HepG2 (cell line): ENCODE results near the gene SNU13. TPM values are rescaled to one million over a fixed set of nuclear protein-coding genes. Genes with fewer than 3 reads are reported as not detected.

Experiments
- ELF1 ChIP-seq: sonication (generic); formaldehyde crosslinking; IDR thresholded peaks from 2 replicates; pipeline ENCODE4 v1.4.0; 2020; ENCODE audit warnings: missing genetic modification reagents
- ELF3 ChIP-seq: IDR thresholded peaks from 2 replicates; pipeline ENCODE4 v1.6.1; 2016; ENCODE audit warnings: missing genetic modification reagents, missing compliant biosample characterization
- FOXP1 ChIP-seq, 2 experiments: fragments of 450-650 bp in 1 of 2; IDR thresholded peaks; 2 replicates each; pipeline ENCODE4 v1.6.1; 2017 to 2018; ENCODE audit warnings: antibody characterized with exemption in 1 of 2
- NFRKB ChIP-seq: fragments of 450-650 bp; IDR thresholded peaks from 2 replicates; pipeline ENCODE4 v1.6.1; 2017
- PHF21A ChIP-seq: sonication (generic); formaldehyde crosslinking; IDR thresholded peaks from 2 replicates; pipeline ENCODE4 v1.5.0; 2020; ENCODE audit warnings: mild to moderate bottlenecking, missing genetic modification reagents
- PITX1 ChIP-seq: sonication (generic); formaldehyde crosslinking; IDR thresholded peaks from 2 replicates; pipeline ENCODE4 v1.5.1; 2020; ENCODE audit warnings: mild to moderate bottlenecking, missing genetic modification reagents
- SP1 ChIP-seq, 2 experiments: fragments of 450-650 bp in 1 of 2; sonication (generic) in 1 of 2; formaldehyde crosslinking in 1 of 2; IDR thresholded peaks; 2 replicates each; pipeline versions ENCODE4 v1.4.0 to v1.6.1; 2016 to 2020; ENCODE audit warnings: missing genetic modification reagents in 1 of 2
- ZNF501 ChIP-seq: sonication (generic); formaldehyde crosslinking; IDR thresholded peaks from 2 replicates; pipeline ENCODE4 v1.5.1; 2020; ENCODE audit warnings: mild to moderate bottlenecking, moderate library complexity, missing genetic modification reagents
- ZNF557 ChIP-seq: sonication (generic); formaldehyde crosslinking; IDR thresholded peaks from 2 replicates; pipeline ENCODE4 v1.4.0; 2020; ENCODE audit warnings: missing genetic modification reagents
- ZNF614 ChIP-seq: IDR thresholded peaks from 2 replicates; pipeline ENCODE4 v1.6.1; 2018; ENCODE audit warnings: missing biosample characterization, missing genetic modification reagents, inconsistent platforms, borderline replicate concordance
- ZNF652 ChIP-seq: IDR thresholded peaks from 2 replicates; pipeline ENCODE4 v1.6.1; 2016; ENCODE audit warnings: low read depth, borderline replicate concordance
- ZNF788 ChIP-seq: sonication (generic); formaldehyde crosslinking; IDR thresholded peaks from 2 replicates; pipeline ENCODE4 v1.5.0; 2020; ENCODE audit warnings: mild to moderate bottlenecking, missing genetic modification reagents, borderline replicate concordance
- ZSCAN29 ChIP-seq: sonication (generic); formaldehyde crosslinking; conservative IDR thresholded peaks from 2 replicates; pipeline ENCODE4 v1.4.0; 2020; ENCODE audit warnings: mild to moderate bottlenecking, missing genetic modification reagents
- polyA plus RNA-seq, 8 experiments: library from polyadenylated mRNA; depleted of rRNA in 3 of 8; stranded (reverse) in 7 of 8; unstranded in 1 of 8; fragments of >200 nt; fragmentation: Illumina TruSeq in 4 of 8; extraction: Trizol in 4 of 8; gene quantifications; 2 replicates each; pipeline versions ENCODE4 v1.2.1 to v1.2.3, GENCODE V29; 2011 to 2016; ENCODE audit warnings: low read depth in 4 of 8, missing spikeins in 1 of 8, mixed read lengths in 1 of 8; ENCODE audit not compliant: insufficient read depth in 1 of 8
- total RNA-seq, 5 experiments: library from RNA; depleted of rRNA; stranded (reverse); fragments of >200 nt; fragmentation: Illumina TruSeq; extraction: Trizol; gene quantifications; 2 replicates each; pipeline ENCODE4 v1.2.3, GENCODE V29; 2016; ENCODE audit warnings: low read depth in 1 of 5
- TF ChIP-seq, protein P1 (sequence below): IDR thresholded peaks from 2 replicates; pipeline ENCODE4 v1.6.1; 2016; ENCODE audit warnings: low read depth
- TF ChIP-seq, protein P2 (sequence below): sonication (generic); formaldehyde crosslinking; IDR thresholded peaks from 2 replicates; pipeline ENCODE4 v1.9.0; 2021; ENCODE audit warnings: mild to moderate bottlenecking, missing genetic modification reagents
- TF ChIP-seq, protein P3 (sequence below): sonication (generic); formaldehyde crosslinking; conservative IDR thresholded peaks from 2 replicates; pipeline ENCODE4 v1.4.0; 2020; ENCODE audit warnings: mild to moderate bottlenecking, missing genetic modification reagents, moderate library complexity
- TF ChIP-seq, protein P4 (sequence below): sonication (generic); formaldehyde crosslinking; IDR thresholded peaks from 2 replicates; pipeline ENCODE4 v1.8.0; 2023; ENCODE audit warnings: mild to moderate bottlenecking, missing genetic modification reagents

The SNU13 gene
- total and polyA plus RNA-seq, 2 of the 13 experiments (the other 11 are each of a cell fraction or from before 2014, with no cell fraction given): 203 to 287 TPM

DNA sequence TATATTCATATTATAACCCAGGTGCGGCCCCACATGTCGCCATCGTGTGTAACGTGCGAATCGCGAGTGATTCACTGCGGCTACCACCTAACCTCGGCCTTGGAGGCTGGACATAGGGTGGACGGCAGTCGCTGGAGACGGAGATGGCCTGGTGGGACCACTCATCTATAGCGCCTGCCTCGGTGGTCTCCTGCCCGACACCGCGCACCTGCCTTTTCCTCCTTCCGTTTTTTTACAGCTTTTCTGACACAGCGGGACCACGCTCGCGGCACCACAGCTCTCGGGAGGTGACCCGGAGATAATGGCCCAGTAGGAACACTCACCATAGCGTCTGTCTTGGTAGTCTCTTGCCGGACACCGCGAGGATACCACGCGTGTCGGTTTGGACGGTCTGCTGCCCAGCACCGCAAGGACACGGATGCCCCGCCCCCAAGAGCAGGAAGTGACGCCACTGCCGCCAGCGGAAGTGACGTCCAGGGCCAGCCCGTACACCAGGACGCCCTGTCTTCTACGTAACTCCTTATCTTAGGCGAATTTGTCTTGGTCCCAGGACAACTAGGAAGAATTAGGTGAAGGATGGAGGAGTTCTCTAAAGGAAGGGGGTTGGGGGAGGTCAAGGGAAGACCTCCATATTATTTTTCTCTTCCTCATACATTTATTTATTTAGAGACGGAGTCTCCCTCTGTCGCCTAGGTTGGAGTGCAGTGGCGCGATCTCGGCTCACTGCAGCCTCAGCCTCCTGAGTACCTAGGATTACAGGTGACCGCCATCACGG lies 6.4 kb downstream of the SNU13 start (continued):
- TF ChIP-seq, protein P1, sequence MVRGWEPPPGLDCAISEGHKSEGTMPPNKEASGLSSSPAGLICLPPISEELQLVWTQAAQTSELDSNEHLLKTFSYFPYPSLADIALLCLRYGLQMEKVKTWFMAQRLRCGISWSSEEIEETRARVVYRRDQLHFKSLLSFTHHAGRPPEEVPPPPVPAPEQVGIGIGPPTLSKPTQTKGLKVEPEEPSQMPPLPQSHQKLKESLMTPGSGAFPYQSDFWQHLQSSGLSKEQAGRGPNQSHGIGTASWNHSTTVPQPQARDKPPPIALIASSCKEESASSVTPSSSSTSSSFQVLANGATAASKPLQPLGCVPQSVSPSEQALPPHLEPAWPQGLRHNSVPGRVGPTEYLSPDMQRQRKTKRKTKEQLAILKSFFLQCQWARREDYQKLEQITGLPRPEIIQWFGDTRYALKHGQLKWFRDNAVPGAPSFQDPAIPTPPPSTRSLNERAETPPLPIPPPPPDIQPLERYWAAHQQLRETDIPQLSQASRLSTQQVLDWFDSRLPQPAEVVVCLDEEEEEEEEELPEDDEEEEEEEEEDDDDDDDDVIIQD: peak; percentile 36; the same call in 1 of the 2 replicates
- TF ChIP-seq ZNF557 (CRISPR knock-in tag) (no peak), ZNF788 (peak; percentile 28; the same call in 1 of the 2 replicates), ZSCAN29 (CRISPR knock-in tag) (peak; percentile 52; the same call in 1 of the 2 replicates), ELF3 (CRISPR knock-in tag) (no peak), ZNF501 (CRISPR knock-in tag) (peak; percentile 86), ZNF614 (peak; percentile 65; the same call in 1 of the 2 replicates), PITX1 (CRISPR knock-in tag) (peak; percentile 57; the same call in 1 of the 2 replicates), NFRKB (no peak), ELF1 (CRISPR knock-in tag) (peak; percentile 53), ZNF652 (0 out of 2 replicates have a peak, but pooled peaks have one; percentile 10), SP1 (IDR thresholded peaks at IDR 0.05) (no peak), SP1 (CRISPR knock-in tag; IDR thresholded peaks at IDR 0.05) (peak; percentile 71), FOXP1 (IDR thresholded peaks at IDR 0.05) (no peak), FOXP1 (CRISPR knock-in tag; IDR thresholded peaks at IDR 0.05) (no peak), PHF21A (no peak)
- TF ChIP-seq, protein P2, sequence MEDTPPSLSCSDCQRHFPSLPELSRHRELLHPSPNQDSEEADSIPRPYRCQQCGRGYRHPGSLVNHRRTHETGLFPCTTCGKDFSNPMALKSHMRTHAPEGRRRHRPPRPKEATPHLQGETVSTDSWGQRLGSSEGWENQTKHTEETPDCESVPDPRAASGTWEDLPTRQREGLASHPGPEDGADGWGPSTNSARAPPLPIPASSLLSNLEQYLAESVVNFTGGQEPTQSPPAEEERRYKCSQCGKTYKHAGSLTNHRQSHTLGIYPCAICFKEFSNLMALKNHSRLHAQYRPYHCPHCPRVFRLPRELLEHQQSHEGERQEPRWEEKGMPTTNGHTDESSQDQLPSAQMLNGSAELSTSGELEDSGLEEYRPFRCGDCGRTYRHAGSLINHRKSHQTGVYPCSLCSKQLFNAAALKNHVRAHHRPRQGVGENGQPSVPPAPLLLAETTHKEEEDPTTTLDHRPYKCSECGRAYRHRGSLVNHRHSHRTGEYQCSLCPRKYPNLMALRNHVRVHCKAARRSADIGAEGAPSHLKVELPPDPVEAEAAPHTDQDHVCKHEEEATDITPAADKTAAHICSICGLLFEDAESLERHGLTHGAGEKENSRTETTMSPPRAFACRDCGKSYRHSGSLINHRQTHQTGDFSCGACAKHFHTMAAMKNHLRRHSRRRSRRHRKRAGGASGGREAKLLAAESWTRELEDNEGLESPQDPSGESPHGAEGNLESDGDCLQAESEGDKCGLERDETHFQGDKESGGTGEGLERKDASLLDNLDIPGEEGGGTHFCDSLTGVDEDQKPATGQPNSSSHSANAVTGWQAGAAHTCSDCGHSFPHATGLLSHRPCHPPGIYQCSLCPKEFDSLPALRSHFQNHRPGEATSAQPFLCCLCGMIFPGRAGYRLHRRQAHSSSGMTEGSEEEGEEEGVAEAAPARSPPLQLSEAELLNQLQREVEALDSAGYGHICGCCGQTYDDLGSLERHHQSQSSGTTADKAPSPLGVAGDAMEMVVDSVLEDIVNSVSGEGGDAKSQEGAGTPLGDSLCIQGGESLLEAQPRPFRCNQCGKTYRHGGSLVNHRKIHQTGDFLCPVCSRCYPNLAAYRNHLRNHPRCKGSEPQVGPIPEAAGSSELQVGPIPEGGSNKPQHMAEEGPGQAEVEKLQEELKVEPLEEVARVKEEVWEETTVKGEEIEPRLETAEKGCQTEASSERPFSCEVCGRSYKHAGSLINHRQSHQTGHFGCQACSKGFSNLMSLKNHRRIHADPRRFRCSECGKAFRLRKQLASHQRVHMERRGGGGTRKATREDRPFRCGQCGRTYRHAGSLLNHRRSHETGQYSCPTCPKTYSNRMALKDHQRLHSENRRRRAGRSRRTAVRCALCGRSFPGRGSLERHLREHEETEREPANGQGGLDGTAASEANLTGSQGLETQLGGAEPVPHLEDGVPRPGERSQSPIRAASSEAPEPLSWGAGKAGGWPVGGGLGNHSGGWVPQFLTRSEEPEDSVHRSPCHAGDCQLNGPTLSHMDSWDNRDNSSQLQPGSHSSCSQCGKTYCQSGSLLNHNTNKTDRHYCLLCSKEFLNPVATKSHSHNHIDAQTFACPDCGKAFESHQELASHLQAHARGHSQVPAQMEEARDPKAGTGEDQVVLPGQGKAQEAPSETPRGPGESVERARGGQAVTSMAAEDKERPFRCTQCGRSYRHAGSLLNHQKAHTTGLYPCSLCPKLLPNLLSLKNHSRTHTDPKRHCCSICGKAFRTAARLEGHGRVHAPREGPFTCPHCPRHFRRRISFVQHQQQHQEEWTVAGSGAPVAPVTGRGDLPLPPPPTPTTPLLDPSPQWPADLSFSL (CRISPR knock-in tag): no peak
- TF ChIP-seq, protein P3, sequence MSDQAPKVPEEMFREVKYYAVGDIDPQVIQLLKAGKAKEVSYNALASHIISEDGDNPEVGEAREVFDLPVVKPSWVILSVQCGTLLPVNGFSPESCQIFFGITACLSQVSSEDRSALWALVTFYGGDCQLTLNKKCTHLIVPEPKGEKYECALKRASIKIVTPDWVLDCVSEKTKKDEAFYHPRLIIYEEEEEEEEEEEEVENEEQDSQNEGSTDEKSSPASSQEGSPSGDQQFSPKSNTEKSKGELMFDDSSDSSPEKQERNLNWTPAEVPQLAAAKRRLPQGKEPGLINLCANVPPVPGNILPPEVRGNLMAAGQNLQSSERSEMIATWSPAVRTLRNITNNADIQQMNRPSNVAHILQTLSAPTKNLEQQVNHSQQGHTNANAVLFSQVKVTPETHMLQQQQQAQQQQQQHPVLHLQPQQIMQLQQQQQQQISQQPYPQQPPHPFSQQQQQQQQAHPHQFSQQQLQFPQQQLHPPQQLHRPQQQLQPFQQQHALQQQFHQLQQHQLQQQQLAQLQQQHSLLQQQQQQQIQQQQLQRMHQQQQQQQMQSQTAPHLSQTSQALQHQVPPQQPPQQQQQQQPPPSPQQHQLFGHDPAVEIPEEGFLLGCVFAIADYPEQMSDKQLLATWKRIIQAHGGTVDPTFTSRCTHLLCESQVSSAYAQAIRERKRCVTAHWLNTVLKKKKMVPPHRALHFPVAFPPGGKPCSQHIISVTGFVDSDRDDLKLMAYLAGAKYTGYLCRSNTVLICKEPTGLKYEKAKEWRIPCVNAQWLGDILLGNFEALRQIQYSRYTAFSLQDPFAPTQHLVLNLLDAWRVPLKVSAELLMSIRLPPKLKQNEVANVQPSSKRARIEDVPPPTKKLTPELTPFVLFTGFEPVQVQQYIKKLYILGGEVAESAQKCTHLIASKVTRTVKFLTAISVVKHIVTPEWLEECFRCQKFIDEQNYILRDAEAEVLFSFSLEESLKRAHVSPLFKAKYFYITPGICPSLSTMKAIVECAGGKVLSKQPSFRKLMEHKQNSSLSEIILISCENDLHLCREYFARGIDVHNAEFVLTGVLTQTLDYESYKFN (CRISPR knock-in tag): peak; percentile 28
- TF ChIP-seq, protein P4, sequence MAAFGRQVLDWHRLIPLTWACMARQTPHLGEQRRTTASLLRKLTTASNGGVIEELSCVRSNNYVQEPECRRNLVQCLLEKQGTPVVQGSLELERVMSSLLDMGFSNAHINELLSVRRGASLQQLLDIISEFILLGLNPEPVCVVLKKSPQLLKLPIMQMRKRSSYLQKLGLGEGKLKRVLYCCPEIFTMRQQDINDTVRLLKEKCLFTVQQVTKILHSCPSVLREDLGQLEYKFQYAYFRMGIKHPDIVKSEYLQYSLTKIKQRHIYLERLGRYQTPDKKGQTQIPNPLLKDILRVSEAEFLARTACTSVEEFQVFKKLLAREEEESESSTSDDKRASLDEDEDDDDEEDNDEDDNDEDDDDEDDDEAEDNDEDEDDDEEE (CRISPR knock-in tag): peak; percentile 88
